GM19397 (cell line): ENCODE measurements around the gene BRD1.
"Not testable (repeated sequence)": the region's sequence is repeated elsewhere in the genome, so short reads cannot be mapped to it uniquely, and the experiment has no call there.

ENCODE experiments used
- ATAC-seq: cut with Tn5 transposase; IDR thresholded peaks from one replicate; pipeline ENCODE4 v1.9.1; 2021; ENCODE audit warnings: mild to moderate bottlenecking, moderate library complexity; ENCODE audit not compliant: unreplicated experiment

Gene BRD1

GRCh38 chr22:49770547-49771265 is 57.0 kb downstream of the BRD1 start:
- ATAC-seq = no peak

DNA sequence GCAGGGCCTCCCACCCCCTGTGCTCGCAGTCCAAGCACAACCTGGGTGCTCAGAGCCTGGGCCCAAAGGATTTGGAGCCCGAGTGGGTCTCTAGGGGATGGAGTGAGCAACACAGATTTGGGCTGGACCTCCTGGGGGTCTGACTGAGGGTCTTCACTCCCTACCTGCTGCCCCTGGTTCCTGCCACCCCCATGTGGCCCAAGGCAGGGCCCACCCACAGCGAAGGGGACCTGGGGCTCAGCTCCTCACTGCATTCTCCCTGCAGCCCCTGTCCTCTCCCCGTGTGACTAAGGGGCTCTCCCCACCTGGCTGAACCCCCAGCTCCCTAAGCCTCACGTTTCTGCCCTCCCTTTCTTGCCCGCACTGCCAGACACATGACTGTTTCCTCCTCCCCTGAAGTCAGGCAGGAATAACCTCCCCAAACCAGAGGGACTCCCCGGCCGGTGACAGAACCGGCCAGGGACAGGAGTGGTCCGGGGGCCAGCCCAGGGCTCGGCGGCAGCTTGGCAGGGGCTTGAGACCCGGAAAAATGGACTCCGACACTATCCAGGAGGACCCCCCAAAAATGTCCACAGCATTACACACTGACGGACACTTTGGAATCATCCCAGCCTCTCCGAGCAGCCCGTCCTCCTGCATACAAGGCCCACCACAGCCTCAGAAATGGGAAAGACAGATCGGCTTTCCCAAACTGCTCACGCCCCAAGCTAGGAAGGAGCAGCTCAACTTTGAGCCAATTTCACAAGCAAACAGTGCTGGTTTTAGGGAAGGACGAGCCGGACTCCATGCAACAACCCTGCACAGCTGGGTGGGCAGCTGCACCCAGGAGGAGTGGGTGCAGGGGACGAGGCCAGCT is 57.8 kb downstream of the BRD1 start:
- no peak for ATAC-seq

DNA sequence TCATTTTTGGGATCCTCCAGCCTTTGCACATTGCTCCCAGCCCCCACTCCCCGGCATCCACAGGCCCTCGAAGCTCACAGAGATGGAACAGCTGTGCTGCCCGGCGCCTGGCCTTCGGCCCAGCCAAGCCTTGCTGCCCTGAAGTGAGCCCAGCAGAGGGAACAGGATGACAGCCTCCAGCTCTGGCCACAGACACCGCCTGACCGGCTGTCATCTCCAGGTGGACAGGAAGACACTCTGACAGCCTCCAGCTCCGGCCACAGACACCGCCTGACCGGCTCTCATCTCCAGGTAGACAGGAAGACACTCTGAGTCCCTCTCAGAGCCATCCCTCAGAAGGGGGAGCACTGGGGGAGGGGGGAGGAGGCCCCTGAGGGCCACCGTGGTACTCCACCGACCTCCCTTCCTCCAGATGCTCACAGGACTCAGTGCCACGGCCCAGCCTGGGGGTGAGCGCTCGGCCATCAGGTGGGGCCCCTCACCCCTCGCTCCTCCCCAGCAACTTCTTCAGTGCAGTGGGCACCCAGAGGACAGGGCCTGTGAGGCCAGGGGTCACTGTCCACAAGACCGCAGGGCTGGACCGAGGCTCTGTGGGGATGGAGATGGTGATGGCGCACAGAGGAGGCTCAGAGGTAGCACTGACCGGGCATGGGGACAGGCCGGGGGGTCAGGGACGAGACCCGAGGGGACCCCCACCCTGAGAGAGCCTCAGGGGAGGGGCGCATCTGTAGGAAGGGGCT is 58.6 kb downstream of the BRD1 start:
- ATAC-seq = no peak

DNA sequence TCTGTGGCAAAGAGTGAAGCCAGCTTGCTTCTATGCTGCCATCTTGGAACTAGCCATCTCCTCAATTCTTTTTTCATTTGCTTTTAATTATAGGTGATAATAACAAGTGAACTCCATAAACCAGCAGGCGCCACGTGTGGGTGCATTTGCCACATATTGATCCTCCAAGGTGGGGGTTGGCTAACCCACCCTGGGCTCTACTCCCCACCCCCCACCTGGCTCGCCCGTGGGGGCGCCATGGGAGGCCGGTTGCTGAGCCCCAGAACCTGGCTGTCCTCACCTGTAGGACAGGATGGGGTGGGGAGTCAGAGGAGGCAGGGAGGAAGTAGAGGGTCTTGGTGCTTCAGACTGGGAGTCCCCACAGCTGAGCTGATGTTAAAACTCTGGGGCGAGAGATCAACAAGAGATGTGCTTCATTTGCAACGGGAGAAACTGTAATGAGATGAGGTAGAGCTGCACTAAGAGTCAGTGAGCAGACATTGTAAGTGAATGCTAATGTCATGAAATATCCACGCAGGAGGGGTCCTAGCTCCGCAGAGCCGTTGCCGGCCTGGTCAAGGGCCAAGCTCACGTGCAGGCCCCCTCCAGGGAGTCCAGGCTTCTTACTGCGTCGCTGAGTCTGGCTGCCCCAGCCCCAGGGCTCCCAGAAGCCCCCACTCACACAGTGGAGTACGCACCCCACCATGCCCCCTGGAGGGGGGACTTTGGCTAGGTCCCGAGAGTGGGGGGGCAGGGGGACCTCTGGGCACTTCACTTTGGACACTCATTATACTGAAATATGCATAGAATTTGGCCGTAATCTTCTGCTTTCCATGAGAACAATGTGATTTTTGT is 59.4 kb downstream of the BRD1 start:
- no peak for ATAC-seq

GRCh38 chr22:49767355-49768062 is 60.2 kb downstream of the BRD1 start:
- no peak for ATAC-seq

- ATAC-seq = no peak
These were observed 61.7 kb downstream of the BRD1 start for GRCh38 chr22:49765951-49766350.

GRCh38 chr22:49765091-49765771 is 62.4 kb downstream of the BRD1 start:
- ATAC-seq = no peak

GRCh38 chr22:49764127-49764581 is 63.5 kb downstream of the BRD1 start:
- ATAC-seq = no peak

GRCh38 chr22:49763696-49764095 is 64.0 kb downstream of the BRD1 start:
- no peak for ATAC-seq

- ATAC-seq = no peak
These were observed 64.5 kb downstream of the BRD1 start for GRCh38 chr22:49763138-49763537.

DNA sequence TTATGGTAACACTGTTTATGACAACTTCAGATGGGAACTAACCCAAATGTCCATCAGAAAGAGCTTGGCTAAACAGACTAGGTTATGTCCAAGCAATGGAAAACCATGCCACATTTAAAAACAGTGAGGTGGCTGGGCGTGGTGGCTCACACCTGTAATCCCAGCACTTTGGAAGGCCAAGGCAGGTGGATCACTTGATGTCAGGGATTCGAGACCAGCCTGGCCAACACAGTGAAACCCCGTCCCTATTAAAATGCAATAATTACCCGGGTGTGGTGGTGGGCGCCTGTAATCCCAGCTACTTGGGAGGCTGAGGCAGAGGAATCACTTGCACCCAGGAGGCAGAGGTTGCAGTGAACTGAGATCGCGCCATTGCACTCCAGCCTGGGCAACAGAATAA is 65.1 kb downstream of the BRD1 start:
- not testable (repeated sequence) for ATAC-seq

DNA sequence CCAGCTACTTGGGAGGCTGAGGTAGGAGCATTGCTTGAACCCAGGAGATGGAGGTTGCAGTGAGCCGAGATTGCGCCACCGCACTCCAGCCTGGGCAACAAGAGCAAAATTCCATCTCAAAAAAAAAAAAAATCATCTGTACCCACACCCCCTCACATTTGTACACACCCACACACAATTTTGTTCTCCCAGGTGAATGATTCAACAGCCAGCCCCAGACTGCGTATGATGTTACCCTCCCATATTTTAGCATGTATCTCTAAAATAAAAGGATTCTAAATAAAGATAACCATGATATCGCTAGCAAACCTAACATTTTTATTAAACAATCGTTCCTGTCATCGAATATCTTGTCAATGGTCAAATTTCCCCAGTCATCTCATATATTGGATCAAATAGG is 65.8 kb downstream of the BRD1 start:
- ATAC-seq = no peak

- ATAC-seq = peak; percentile 54
These were observed 66.8 kb downstream of the BRD1 start for GRCh38 chr22:49760630-49761571.

- ATAC-seq = no peak
These were observed 67.4 kb downstream of the BRD1 start for GRCh38 chr22:49760280-49760629.

DNA sequence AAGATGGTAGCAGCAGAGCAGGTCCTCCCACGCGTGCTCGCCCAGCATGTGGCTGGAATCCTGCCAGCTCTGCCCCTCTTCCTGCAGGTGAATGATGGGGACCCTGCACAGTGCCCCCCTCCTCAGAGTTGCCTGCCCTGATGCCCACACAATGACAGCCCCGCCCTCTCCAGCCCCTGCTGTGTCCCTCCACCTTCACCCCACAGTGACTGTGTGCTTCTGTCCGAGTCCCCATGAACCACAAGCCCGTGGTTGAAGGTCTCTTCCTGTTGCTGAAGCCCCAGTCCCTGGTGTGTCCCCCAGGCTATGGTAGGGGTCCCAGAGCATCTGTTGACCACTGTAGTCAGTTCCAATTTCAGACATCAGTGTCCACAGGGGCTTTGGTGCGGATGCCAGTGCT is 71.0 kb downstream of the BRD1 start:
- no peak for ATAC-seq

DNA sequence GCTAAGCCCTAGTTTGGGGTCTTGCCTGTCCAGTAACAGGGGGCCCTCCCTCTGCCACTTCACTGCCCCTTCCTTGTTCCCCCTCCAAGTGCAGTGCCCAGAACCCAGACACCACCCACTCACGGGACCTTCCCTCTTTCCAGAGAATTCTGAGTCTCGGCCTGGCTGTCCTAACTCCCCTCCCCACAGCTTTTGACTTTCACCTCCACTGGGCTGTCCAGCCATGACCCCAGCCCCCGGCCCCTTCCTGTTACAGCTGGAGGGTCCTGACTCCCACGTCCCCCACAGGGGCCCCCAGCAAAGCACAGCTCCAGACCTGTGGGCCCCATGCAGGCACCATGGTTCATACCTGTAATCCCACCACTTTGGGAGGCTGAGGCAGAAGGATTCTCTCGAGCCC is 71.5 kb downstream of the BRD1 start:
- ATAC-seq = no peak

GRCh38 chr22:49755631-49756001 is 72.1 kb downstream of the BRD1 start:
- ATAC-seq = no peak
